ENCODE data around the gene TMEM131.
A peak's percentile ranks its signal among the peaks of the same experiment; 100 is the strongest.
"Not testable (repeated sequence)": the region's sequence is repeated elsewhere in the genome, so short reads cannot be mapped to it uniquely, and the experiment has no call there.

Gene TMEM131

GRCh38 chr2:97863829-97864228, 131.9 kb downstream of the TMEM131 start:
- DNase-seq (ENCODE audit: low spot score): no peak

DNA sequence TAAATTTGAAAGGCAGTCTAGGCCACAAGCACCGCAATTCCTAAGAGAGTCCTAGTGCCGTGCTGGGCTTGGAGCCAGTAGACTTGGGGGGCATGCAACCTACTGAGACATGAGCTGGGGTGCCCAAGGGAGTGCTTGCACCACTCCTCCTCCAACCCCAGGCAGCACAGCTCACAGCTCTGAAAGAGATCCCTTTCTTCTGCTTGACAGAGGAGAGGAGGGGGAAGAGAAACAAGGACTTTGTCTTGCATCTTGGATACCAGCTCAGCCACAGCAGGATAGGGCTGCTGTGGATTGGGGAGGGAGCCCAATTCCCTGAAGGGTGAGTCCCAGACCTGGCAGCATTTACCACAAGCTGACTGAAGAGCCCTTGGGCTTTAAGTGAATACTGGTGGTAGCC, 134.6 kb downstream of the TMEM131 start:
- DNase-seq (ENCODE audit: low spot score): no peak

GRCh38 chr2:97858442-97858841, 137.3 kb downstream of the TMEM131 start:
- no peak for DNase-seq (ENCODE audit: low spot score)

DNA sequence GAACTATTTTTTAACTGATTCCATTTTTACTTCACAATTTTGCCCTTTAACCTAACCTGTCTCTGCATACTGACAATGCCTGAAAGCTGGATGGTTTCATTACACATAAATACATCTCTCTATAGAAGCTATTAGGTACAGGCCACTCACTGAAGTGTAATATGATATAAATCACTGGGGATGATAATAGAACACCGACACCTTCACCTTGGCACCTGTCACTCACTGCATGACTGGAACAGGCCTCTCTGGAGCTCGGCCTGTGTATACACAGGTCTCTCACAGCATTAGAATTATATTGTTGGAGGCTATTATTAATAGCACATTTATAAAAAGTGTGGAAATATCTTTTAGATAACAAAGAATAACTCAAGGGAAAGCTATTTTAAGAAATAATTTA, 138.2 kb downstream of the TMEM131 start:
- no peak for DNase-seq (ENCODE audit: low spot score)

GRCh38 chr2:97853057-97853456, 142.7 kb downstream of the TMEM131 start:
- peak; percentile 30 for DNase-seq (ENCODE audit: low spot score)

GRCh38 chr2:97851172-97851571, 144.6 kb downstream of the TMEM131 start:
- DNase-seq (ENCODE audit: low spot score): no peak

DNA sequence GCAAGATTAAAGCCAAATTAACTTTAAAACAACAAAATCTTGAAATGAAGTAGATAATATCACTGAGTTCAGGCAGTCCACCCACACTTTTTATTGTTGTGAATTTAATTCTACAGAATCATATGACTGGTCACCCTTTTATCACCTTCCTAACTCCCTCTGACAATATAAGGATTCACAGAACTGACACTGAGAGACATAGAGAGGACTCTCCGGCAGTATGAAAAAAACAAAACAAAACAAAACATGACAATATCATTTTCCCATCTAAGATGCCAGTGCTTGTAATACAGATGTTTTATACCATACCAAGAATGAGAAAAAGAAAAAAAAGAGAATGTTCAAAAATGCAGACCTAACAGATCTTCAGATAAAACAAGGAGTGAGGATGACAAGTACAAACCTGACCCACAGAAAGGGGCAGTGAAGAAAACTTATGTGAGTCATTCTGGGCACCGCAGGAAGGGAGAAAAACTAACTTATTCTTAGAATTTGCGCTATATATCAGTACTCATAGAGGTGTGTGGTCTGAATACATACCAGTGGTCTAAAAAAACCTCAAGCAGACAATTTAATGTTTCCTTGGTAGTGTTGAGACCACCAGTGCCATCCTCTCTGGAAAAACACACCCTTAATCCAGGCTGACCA, 145.7 kb downstream of the TMEM131 start:
- DNase-seq (ENCODE audit: low spot score): no peak

GRCh38 chr2:97848306-97848705, 147.4 kb downstream of the TMEM131 start:
- no peak for DNase-seq (ENCODE audit: low spot score)

DNA sequence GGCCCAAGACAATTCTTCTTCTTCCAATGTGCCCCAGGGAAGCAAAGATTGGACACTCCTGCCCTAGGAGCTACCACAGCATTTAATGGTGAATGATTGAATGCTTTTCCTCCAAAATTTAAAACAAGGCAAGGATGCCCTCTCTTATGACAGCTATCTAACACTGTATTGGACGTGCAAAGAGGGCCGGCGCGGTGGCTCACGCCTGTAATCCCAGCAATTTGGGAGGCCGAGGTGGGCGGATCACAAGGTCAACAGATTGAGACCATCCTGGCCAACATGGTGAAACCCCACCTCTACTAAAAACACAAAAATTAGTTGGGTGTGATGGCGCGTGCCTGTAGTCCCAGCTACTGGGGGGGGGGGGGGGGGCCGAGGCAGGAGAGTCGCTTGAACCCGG, 149.0 kb downstream of the TMEM131 start:
- not testable (repeated sequence) for DNase-seq (ENCODE audit: low spot score)

- DNase-seq (ENCODE audit: low spot score): peak; percentile 12
Measured at GRCh38 chr2:97845818-97846217, 149.9 kb downstream of the TMEM131 start.

DNA sequence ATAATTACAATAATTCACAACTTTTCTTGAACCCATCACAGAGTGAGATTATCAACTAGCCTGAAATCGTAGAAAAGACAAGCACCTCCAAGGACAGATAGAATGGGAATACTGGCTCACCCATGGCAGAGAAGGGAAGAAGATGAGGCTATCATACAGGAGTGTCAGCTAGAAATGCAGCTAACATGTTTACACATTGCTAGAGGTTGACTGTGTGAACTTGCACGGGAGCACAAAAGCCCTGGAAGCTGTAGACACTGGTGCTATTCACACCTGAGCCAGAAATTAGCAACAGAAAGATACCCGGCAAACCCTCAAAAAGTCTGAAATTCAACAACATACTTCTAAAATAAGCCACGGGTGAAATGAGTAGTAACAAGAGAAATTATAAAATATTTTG, 150.6 kb downstream of the TMEM131 start:
- no peak for DNase-seq (ENCODE audit: low spot score)

GRCh38 chr2:97844311-97844859, 151.4 kb downstream of the TMEM131 start:
- DNase-seq (ENCODE audit: low spot score): no peak

DNA sequence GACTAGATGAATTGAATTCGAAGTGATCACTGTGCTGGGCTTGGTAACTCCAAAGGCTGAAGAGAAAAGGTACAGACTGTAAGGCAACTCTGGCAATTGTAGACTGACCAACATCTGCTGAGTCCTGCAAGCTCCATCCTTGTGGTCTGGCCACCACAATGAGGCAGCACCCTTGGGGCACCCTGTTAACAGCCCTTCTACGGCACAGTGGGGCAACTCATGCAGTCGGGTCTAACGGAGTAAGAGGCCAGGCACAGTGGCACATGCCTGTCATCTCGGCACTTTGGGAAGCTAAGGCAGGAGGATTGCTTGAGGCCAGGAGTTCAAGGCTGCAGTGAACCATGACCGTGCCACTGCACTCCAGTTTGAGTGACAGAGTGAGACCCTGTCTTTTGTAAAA, 155.6 kb downstream of the TMEM131 start:
- DNase-seq (ENCODE audit: low spot score): no peak

DNA sequence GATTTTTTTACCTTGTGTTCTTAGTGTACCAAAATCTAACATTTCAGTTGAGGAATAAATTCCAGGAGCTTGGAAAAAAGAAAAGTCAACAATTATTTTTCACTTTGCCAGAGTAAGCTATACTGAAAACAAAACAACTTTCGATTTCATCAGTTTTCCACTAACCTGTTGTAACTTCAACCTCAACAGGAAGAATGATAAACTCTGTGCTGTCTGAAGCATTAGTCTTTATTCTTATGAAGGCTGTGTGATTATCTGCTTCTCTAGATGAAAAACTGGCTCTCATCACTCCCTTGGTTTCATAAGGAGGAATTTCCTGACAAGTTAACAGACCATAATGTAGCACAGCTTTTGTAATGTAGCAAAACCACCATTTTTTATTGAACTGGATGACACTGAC, 161.1 kb downstream of the TMEM131 start:
- no peak for DNase-seq (ENCODE audit: low spot score)

DNA sequence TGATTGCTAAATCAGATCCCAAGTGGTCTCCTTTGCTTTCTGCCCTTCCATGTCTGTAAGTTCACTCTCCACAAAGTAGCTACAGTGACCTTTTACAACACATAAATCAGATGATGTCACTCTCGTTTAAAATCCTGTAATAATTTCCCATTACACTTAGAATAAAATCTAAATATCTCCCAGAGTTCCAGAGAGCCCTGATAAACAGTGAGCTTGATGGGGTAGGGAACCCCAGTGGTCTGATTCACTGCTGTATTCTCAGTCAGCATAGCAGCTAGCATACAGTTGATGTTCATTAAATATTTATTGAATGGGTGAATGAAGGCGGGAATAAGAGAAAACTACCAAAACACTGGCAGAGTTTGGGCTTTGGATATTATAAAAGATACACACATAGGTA, 164.6 kb downstream of the TMEM131 start:
- no peak for DNase-seq (ENCODE audit: low spot score)

DNA sequence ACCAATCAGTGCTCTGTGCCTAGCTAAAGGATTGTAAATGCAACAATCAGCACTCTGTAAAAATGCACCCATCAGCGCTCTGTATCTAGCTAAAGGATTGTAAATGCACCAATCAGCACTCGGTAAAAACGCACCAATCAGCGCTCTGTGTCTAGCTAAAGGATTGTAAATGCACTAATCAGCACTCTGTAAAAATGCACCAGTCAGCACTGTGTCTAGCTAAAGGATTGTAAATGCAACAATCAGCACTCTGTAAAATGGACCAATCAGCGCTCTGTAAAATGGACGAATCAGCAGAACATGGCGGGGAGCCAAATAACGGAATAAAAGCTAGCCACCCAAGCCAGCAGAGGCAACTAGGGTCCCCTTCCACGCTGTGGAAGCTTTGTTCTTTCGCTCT, 166.5 kb downstream of the TMEM131 start:
- not testable (repeated sequence) for DNase-seq (ENCODE audit: low spot score)

DNA sequence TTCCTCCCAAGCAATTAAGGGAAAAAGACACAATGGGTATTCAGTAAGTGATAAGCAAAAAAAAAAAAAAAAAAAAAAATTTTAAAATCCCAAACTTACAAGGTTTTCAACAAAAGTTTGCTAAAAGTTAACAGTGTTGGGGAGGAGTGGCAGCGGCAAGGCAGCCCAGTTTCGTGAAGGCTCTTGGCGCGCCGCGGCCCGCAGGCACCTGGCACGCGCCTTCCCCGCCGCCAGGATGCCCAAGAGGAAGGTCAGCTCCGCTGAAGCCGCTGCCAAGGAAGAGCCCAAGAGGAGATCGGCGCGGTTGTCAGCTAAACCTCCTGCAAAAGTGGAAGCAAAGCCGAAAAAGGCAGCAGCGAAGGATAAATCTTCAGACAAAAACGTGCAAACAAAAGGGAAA, 168.7 kb downstream of the TMEM131 start:
- DNase-seq (ENCODE audit: low spot score): not testable (repeated sequence)

GRCh38 chr2:97826266-97826847, 169.4 kb downstream of the TMEM131 start:
- DNase-seq (ENCODE audit: low spot score): not testable (repeated sequence)

- DNase-seq (ENCODE audit: low spot score): not testable (repeated sequence)
Measured at GRCh38 chr2:97824011-97824410, 171.7 kb downstream of the TMEM131 start.

GRCh38 chr2:97821862-97822261, 173.9 kb downstream of the TMEM131 start:
- DNase-seq (ENCODE audit: low spot score): not testable (repeated sequence)

DNA sequence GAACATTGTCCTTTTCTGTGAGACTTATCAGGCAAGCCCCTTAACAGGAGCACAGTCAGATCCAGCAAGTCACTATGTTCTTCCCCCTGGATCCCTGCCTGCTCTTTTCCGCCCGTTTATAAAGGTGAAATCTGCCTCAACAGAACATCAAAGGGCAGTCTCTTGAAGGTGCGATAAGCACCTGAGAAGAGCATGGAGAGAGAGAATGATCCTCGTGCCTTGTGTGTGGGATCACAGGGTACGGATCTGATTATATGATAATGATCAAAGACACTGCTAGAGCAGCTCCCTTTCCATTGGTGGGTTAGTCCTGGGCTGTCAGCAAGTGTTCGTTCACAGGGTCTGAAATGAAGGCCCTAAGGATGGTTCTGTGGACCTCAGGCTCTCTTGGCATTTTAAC, 176.0 kb downstream of the TMEM131 start:
- DNase-seq (ENCODE audit: low spot score): no peak

DNA sequence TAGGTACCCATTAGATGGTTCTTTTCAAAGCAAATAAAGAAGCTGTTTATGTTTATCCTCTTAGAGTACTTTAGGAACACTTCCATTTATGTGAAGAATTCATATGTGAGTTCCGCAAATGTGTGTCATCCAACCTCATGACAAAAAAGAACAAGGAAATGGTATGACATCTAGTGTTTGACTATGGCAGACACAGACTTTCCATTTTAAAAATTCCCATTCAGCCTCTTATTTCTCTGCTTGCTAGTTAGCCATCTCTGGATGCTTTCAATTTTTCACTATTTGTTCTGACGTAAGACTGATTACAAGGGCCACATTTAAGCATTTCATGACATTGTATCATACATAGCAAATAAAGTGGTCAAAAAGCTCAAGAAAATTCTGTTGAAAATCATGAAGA, 179.3 kb downstream of the TMEM131 start:
- DNase-seq (ENCODE audit: low spot score): peak; percentile 23

- no peak for DNase-seq (ENCODE audit: low spot score)
Measured at GRCh38 chr2:97812931-97813330, 182.8 kb downstream of the TMEM131 start.

DNA sequence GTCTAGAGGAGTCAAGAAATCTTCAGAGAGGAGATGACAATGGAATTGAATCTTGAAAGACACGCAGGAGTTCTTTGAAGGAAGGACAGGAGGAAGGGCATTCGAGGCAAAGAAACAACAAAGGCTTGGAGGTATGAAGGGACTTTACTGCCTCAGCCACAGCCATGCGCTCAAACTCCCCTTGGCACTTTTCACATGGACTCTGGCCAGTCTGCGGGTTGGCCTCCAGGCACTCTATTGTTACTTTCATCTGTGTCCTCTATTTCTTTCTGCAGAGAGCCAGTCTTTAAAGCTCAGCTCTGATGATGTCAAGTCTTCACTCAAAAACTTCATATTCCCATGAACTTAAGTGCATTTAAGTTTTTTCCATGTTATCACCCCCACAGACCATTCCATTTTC, 186.9 kb downstream of the TMEM131 start:
- DNase-seq (ENCODE audit: low spot score): no peak
